Fibroblast of skin of left quadriceps (primary cell): Measurements from ENCODE around the gene CD163.
"Not testable (repeated sequence)": the region's sequence is repeated elsewhere in the genome, so short reads cannot be mapped to it uniquely, and the experiment has no call there.

Source experiments
- DNase-seq, 2 experiments: peaks; one replicate each; pipeline ENCODE4 v3.0.0-alpha.2; 2013; ENCODE audit warnings: low read depth in 2 of 2

CD163 gene

GRCh38 chr12:7450667-7451066, 52.9 kb downstream of the CD163 start:
- no peak for DNase-seq

GRCh38 chr12:7448099-7448498, 55.5 kb downstream of the CD163 start:
- no peak for DNase-seq

- no peak for DNase-seq
These were observed 59.0 kb downstream of the CD163 start for GRCh38 chr12:7444537-7444936.

GRCh38 chr12:7444076-7444475, 59.5 kb downstream of the CD163 start, which contains the start of gene CD163L1:
Gene CD163L1 (minus strand): TSS chr12:7444153. CDS start chr12:7444127, 26 bp downstream.
- no peak for DNase-seq

GRCh38 chr12:7441216-7441615, 62.4 kb downstream of the CD163 start:
- DNase-seq, result no peak

GRCh38 chr12:7439579-7440505, 63.7 kb downstream of the CD163 start:
- peak; percentile 32 to 42 for DNase-seq

- DNase-seq, result not testable (repeated sequence)
These were observed 65.1 kb downstream of the CD163 start for GRCh38 chr12:7438291-7438995.

GRCh38 chr12:7437494-7437893, 66.1 kb downstream of the CD163 start:
- DNase-seq, result not testable (repeated sequence)

GRCh38 chr12:7434670-7435069, 68.9 kb downstream of the CD163 start:
- DNase-seq, result no peak

- peak; percentile 34 to 39 for DNase-seq
These were observed 70.2 kb downstream of the CD163 start for GRCh38 chr12:7433276-7433822.

- DNase-seq, result no peak
These were observed 71.4 kb downstream of the CD163 start for GRCh38 chr12:7431993-7432685.
